Esophagus squamous epithelium (tissue), 4 donors: ENCODE data around the gene EFCAB8.

Experiments
- CTCF ChIP-seq, 6 experiments: fragments of 450-650 bp in 4 of 6; fragments of 200-600 bp in 2 of 6; sonication (generic) in 2 of 6; IDR thresholded peaks; one replicate each; pipeline ENCODE4 v1.5.1; 2016 to 2019; ENCODE audit warnings: antibody characterized with exemption in 6 of 6, mild to moderate bottlenecking in 4 of 6, moderate library complexity in 4 of 6
- POLR2A ChIP-seq, 4 donors: fragments of 450-650 bp; IDR thresholded peaks; one replicate each; pipeline ENCODE4 v1.6.1; 2017; ENCODE audit warnings: antibody characterized with exemption in 4 of 4, mild to moderate bottlenecking in 4 of 4, moderate library complexity in 3 of 4

GRCh38 chr20:32822225-32822624 lies 36.5 kb upstream of the EFCAB8 start:
- TF ChIP-seq CTCF (IDR thresholded peaks at IDR 0.05) (no peak), POLR2A (IDR thresholded peaks at IDR 0.05) (no peak)
